Measurements from ENCODE around the gene PLXNB2. TPM values are rescaled to one million over a fixed set of nuclear protein-coding genes. Genes with fewer than 3 reads are reported as not detected.

Gene PLXNB2
- total and polyA plus RNA-seq, 2 experiments from 2014 or later, result 123 to 147 TPM

- no peak for DNase-seq
- no peaks in the 10 kb centered on the region for H3K9me2 ChIP-seq (ENCODE audit: insufficient read depth)
- no peak overlapping the region for H3K4me2 ChIP-seq (ENCODE audit: unreplicated experiment)
- no peak overlapping the region for H3K9ac ChIP-seq
- 0 out of 2 replicates have a peak, but pooled peaks cover under 1% of the 10 kb centered on the region for H3K79me2 ChIP-seq (ENCODE audit: insufficient read depth)
- no peaks in the 10 kb centered on the region for H3F3A ChIP-seq (ENCODE audit: insufficient read depth)
- no peak overlapping the region for H3K27ac ChIP-seq
- TF ChIP-seq EZH2 (IDR thresholded peaks at IDR 0.05; ENCODE audit: insufficient read depth, poor library complexity, severe bottlenecking), result no peak
- no peak for TF ChIP-seq EZH2phosphoT487 (IDR thresholded peaks at IDR 0.05; ENCODE audit: insufficient read depth, low read depth)
- no peaks in the 10 kb centered on the region for H3K36me3 ChIP-seq (ENCODE audit: low read depth)
- H3K4me1 ChIP-seq (ENCODE audit: insufficient read depth), result no peaks in the 10 kb centered on the region
- H3K4me3 ChIP-seq, result no peak overlapping the region
- no peak overlapping the region for H2AFZ ChIP-seq
- in situ Hi-C loops (cut with MboI), result no loop called here
- 91 to 94% methylated on average over 12 to 15 of the region's 15 CpGs for WGBS, 2 experiments (ENCODE audit: low coverage in 1 of 2, low lambda C conversion rate in 2 of 2, missing lambda C conversion rate in 2 of 2)
- H3K27me3 ChIP-seq (replicated peaks; ENCODE audit: insufficient read depth), result no peaks in the 10 kb centered on the region
- no peaks in the 10 kb centered on the region for H3K9me3 ChIP-seq (ENCODE audit: low read depth)
- no peaks in the 10 kb centered on the region for H4K20me1 ChIP-seq (ENCODE audit: insufficient read depth)
These were observed 12.1 kb upstream of the PLXNB2 start for GRCh38 chr22:50319503-50319951.

GRCh38 chr22:50318698-50319411 lies 11.4 kb upstream of the PLXNB2 start:
- Histone ChIP-seq H3K9ac (no peak overlapping the region), H3K27ac (no peak overlapping the region), H3K27me3 (replicated peaks; ENCODE audit: insufficient read depth) (no peaks in the 10 kb centered on the region), H3K79me2 (ENCODE audit: insufficient read depth) (no peaks in the 10 kb centered on the region), H3K4me3 (no peak overlapping the region), H3K4me2 (ENCODE audit: unreplicated experiment) (no peak overlapping the region), H3K4me1 (ENCODE audit: insufficient read depth) (no peaks in the 10 kb centered on the region), H4K20me1 (ENCODE audit: insufficient read depth) (no peaks in the 10 kb centered on the region), H3K36me3 (ENCODE audit: low read depth) (no peaks in the 10 kb centered on the region), H3K9me2 (ENCODE audit: insufficient read depth) (no peaks in the 10 kb centered on the region), H2AFZ (no peak overlapping the region), H3K9me3 (ENCODE audit: low read depth) (no peaks in the 10 kb centered on the region), H3F3A (ENCODE audit: insufficient read depth) (no peaks in the 10 kb centered on the region)
- WGBS, 2 experiments (ENCODE audit: low coverage in 1 of 2, low lambda C conversion rate in 2 of 2, missing lambda C conversion rate in 2 of 2), result 80 to 82% methylated on average over 21 of the region's 21 CpGs
- in situ Hi-C loops (cut with MboI), result no loop called here
- DNase-seq, result no peak
- no peak for TF ChIP-seq EZH2 (IDR thresholded peaks at IDR 0.05; ENCODE audit: insufficient read depth, poor library complexity, severe bottlenecking)
- TF ChIP-seq EZH2phosphoT487 (IDR thresholded peaks at IDR 0.05; ENCODE audit: insufficient read depth, low read depth), result no peak

- in situ Hi-C loops (cut with MboI), result no loop called here
- Histone ChIP-seq H3K4me1 (ENCODE audit: insufficient read depth) (no peaks in the 10 kb centered on the region), H3K4me2 (ENCODE audit: unreplicated experiment) (no peak overlapping the region), H3F3A (ENCODE audit: insufficient read depth) (no peaks in the 10 kb centered on the region), H3K36me3 (ENCODE audit: low read depth) (no peaks in the 10 kb centered on the region), H2AFZ (no peak overlapping the region), H3K9me2 (ENCODE audit: insufficient read depth) (no peaks in the 10 kb centered on the region), H3K4me3 (no peak overlapping the region), H3K27ac (no peak overlapping the region), H3K27me3 (replicated peaks; ENCODE audit: insufficient read depth) (no peaks in the 10 kb centered on the region), H3K79me2 (ENCODE audit: insufficient read depth) (no peaks in the 10 kb centered on the region), H3K9me3 (ENCODE audit: low read depth) (no peaks in the 10 kb centered on the region), H3K9ac (no peak overlapping the region), H4K20me1 (ENCODE audit: insufficient read depth) (no peaks in the 10 kb centered on the region)
- 89 to 93% methylated on average over 7 of the region's 7 CpGs for WGBS, 2 experiments (ENCODE audit: low coverage in 1 of 2, low lambda C conversion rate in 2 of 2, missing lambda C conversion rate in 2 of 2)
- DNase-seq, result no peak
- TF ChIP-seq EZH2 (IDR thresholded peaks at IDR 0.05; ENCODE audit: insufficient read depth, poor library complexity, severe bottlenecking), result no peak
These were observed 10.9 kb upstream of the PLXNB2 start for GRCh38 chr22:50318356-50318697.

GRCh38 chr22:50317674-50318073 lies 10.2 kb upstream of the PLXNB2 start:
- Histone ChIP-seq H3K79me2 (ENCODE audit: insufficient read depth) (no peaks in the 10 kb centered on the region), H3K4me2 (ENCODE audit: unreplicated experiment) (no peak overlapping the region), H3K27me3 (replicated peaks; ENCODE audit: insufficient read depth) (no peaks in the 10 kb centered on the region), H3K9me3 (ENCODE audit: low read depth) (no peaks in the 10 kb centered on the region), H3K4me1 (ENCODE audit: insufficient read depth) (no peaks in the 10 kb centered on the region), H3K36me3 (ENCODE audit: low read depth) (no peaks in the 10 kb centered on the region), H3K27ac (no peak overlapping the region), H2AFZ (no peak overlapping the region), H3K9ac (no peak overlapping the region), H3F3A (ENCODE audit: insufficient read depth) (no peaks in the 10 kb centered on the region), H3K9me2 (ENCODE audit: insufficient read depth) (no peaks in the 10 kb centered on the region), H4K20me1 (ENCODE audit: insufficient read depth) (no peaks in the 10 kb centered on the region), H3K4me3 (no peak overlapping the region)
- no peak for DNase-seq
- 87 to 91% methylated on average over 6 to 7 of the region's 7 CpGs for WGBS, 2 experiments (ENCODE audit: low coverage in 1 of 2, low lambda C conversion rate in 2 of 2, missing lambda C conversion rate in 2 of 2)
- no peak for TF ChIP-seq EZH2phosphoT487 (IDR thresholded peaks at IDR 0.05; ENCODE audit: insufficient read depth, low read depth)
- no peak for TF ChIP-seq EZH2 (IDR thresholded peaks at IDR 0.05; ENCODE audit: insufficient read depth, poor library complexity, severe bottlenecking)
- in situ Hi-C loops (cut with MboI), result no loop called here
